Measurements from ENCODE around the gene ADGRB3. TPM values are rescaled to one million over a fixed set of nuclear protein-coding genes. Genes with fewer than 3 reads are reported as not detected.

Gene ADGRB3
- total RNA-seq, 1 donor from 2014 or later = 1.5 TPM

- no peak for TF ChIP-seq EZH2 (IDR thresholded peaks at IDR 0.05)
- TF ChIP-seq, protein P1, sequence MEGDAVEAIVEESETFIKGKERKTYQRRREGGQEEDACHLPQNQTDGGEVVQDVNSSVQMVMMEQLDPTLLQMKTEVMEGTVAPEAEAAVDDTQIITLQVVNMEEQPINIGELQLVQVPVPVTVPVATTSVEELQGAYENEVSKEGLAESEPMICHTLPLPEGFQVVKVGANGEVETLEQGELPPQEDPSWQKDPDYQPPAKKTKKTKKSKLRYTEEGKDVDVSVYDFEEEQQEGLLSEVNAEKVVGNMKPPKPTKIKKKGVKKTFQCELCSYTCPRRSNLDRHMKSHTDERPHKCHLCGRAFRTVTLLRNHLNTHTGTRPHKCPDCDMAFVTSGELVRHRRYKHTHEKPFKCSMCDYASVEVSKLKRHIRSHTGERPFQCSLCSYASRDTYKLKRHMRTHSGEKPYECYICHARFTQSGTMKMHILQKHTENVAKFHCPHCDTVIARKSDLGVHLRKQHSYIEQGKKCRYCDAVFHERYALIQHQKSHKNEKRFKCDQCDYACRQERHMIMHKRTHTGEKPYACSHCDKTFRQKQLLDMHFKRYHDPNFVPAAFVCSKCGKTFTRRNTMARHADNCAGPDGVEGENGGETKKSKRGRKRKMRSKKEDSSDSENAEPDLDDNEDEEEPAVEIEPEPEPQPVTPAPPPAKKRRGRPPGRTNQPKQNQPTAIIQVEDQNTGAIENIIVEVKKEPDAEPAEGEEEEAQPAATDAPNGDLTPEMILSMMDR (IDR thresholded peaks at IDR 0.05) = no peak
- no peak for TF ChIP-seq EZH2phosphoT487 (IDR thresholded peaks at IDR 0.05)
- no peaks in the 10 kb centered on the region for H3K27me3 Mint-ChIP-seq (ENCODE audit: insufficient read depth, low read depth)
- DNase-seq (ENCODE audit: low spot score) = no peak
- Histone ChIP-seq H3K9ac (no peak overlapping the region), H2AFZ (replicated peaks) (no peak overlapping the region), H3K27ac (no peak overlapping the region), H3K4me3 (no peak overlapping the region), H3K9me3 (ENCODE audit: low read depth) (no peaks in the 10 kb centered on the region), H3K36me3 (no peaks in the 10 kb centered on the region), H3K4me1 (no peaks in the 10 kb centered on the region), H3K4me2 (no peak overlapping the region), H4K20me1 (ENCODE audit: low read depth) (no peaks in the 10 kb centered on the region), H3K79me2 (ENCODE audit: low read depth) (no peaks in the 10 kb centered on the region), H3F3A (ENCODE audit: low read depth) (no peaks in the 10 kb centered on the region), H3K27me3 (no peaks in the 10 kb centered on the region)
- no peaks in the 10 kb centered on the region for H3K9me3 Mint-ChIP-seq
- H3K36me3 Mint-ChIP-seq = no peaks in the 10 kb centered on the region
- H3K4me3 Mint-ChIP-seq = no peak overlapping the region
- no peaks in the 10 kb centered on the region for H3K4me1 Mint-ChIP-seq
- no peak overlapping the region for H3K27ac Mint-ChIP-seq
Observed at GRCh38 chr6:69185276-69185675, 550.2 kb downstream of the ADGRB3 start.

GRCh38 chr6:69202768-69203167, 567.7 kb downstream of the ADGRB3 start:
- no peaks in the 10 kb centered on the region for H4K20me1 ChIP-seq (ENCODE audit: low read depth)
- Mint-ChIP-seq H3K4me3 (no peak overlapping the region), H3K27ac (no peak overlapping the region), H3K27me3 (ENCODE audit: insufficient read depth, low read depth) (no peaks in the 10 kb centered on the region), H3K9me3 (no peaks in the 10 kb centered on the region), H3K36me3 (no peaks in the 10 kb centered on the region), H3K4me1 (no peaks in the 10 kb centered on the region)
- H3K9me3 ChIP-seq (ENCODE audit: low read depth) = no peaks in the 10 kb centered on the region
- no peaks in the 10 kb centered on the region for H3K79me2 ChIP-seq (ENCODE audit: low read depth)
- no peak overlapping the region for H3K4me3 ChIP-seq
- H2AFZ ChIP-seq (replicated peaks) = no peak overlapping the region
- no peak for DNase-seq (ENCODE audit: low spot score)
- H3F3A ChIP-seq (ENCODE audit: low read depth) = no peaks in the 10 kb centered on the region
- H3K27me3 ChIP-seq = no peaks in the 10 kb centered on the region
- H3K36me3 ChIP-seq = no peaks in the 10 kb centered on the region
- no peak overlapping the region for H3K4me2 ChIP-seq
- no peak for TF ChIP-seq EZH2phosphoT487 (IDR thresholded peaks at IDR 0.05)
- TF ChIP-seq EZH2 (IDR thresholded peaks at IDR 0.05) = no peak
- TF ChIP-seq, protein P1 (IDR thresholded peaks at IDR 0.05) = no peak
- no peak overlapping the region for H3K27ac ChIP-seq
- H3K9ac ChIP-seq = no peak overlapping the region
- no peaks in the 10 kb centered on the region for H3K4me1 ChIP-seq

- Histone ChIP-seq H4K20me1 (ENCODE audit: low read depth) (no peaks in the 10 kb centered on the region), H3K27ac (no peak overlapping the region), H2AFZ (replicated peaks) (no peak overlapping the region), H3K79me2 (ENCODE audit: low read depth) (no peaks in the 10 kb centered on the region), H3K9ac (no peak overlapping the region), H3K4me2 (no peak overlapping the region), H3K9me3 (ENCODE audit: low read depth) (no peaks in the 10 kb centered on the region), H3K4me3 (no peak overlapping the region), H3K27me3 (no peaks in the 10 kb centered on the region), H3K36me3 (no peaks in the 10 kb centered on the region), H3K4me1 (peaks cover 24% of the 10 kb centered on the region), H3F3A (ENCODE audit: low read depth) (no peaks in the 10 kb centered on the region)
- H3K9me3 Mint-ChIP-seq = no peaks in the 10 kb centered on the region
- no peaks in the 10 kb centered on the region for H3K4me1 Mint-ChIP-seq
- no peaks in the 10 kb centered on the region for H3K27me3 Mint-ChIP-seq (ENCODE audit: insufficient read depth, low read depth)
- no peak for TF ChIP-seq EZH2 (IDR thresholded peaks at IDR 0.05)
- TF ChIP-seq, protein P1 (IDR thresholded peaks at IDR 0.05) = no peak
- TF ChIP-seq EZH2phosphoT487 (IDR thresholded peaks at IDR 0.05) = no peak
- no peak overlapping the region for H3K27ac Mint-ChIP-seq
- DNase-seq (ENCODE audit: low spot score) = no peak
- no peaks in the 10 kb centered on the region for H3K36me3 Mint-ChIP-seq
- H3K4me3 Mint-ChIP-seq = no peak overlapping the region
Observed at GRCh38 chr6:69216127-69216526, 581.0 kb downstream of the ADGRB3 start.

Measured in neural progenitor cell (in vitro differentiated cells).